HepG2 (cell line): ENCODE data around the gene MAP3K2. TPM values are rescaled to one million over a fixed set of nuclear protein-coding genes. Genes with fewer than 3 reads are reported as not detected.

Source experiments
- ATAC-seq: fragments of 200-7000 bp; cut with Tn5 transposase; 3 replicates; pipeline ENCODE4 v1.9.1; 2020; ENCODE audit warnings: mild to moderate bottlenecking, moderate library complexity
- BruUV-seq: library from RNA; stranded (reverse); fragments of 400-500 nt; replicated peaks from 2 replicates; lab custom pipeline; 2021; lab: Mats Ljungman, UMichigan
- CTCF ChIA-PET: fragments of 300-600 bp; formaldehyde crosslinking; extraction: SDS; loops from one replicate; lab custom pipeline; 2021; ENCODE audit warnings: low total read pairs, inconsistent platforms, low intra/inter-chr PET ratio; lab: Yijun Ruan, JAX
- POLR2A ChIA-PET: fragments of 350-600 bp; sonication (Branson Sonifier 250); formaldehyde crosslinking; loops from one replicate; lab custom pipeline; 2020; ENCODE audit warnings: antibody characterized with exemption, inconsistent platforms; lab: Yijun Ruan, JAX
- DNase-seq: peaks from one replicate; pipeline ENCODE4 v3.0.0-alpha.2; 2015; ENCODE audit warnings: low spot score
- FAIRE-seq: peaks from 3 replicates; lab custom pipeline; 2011; peaks lifted over from hg19 to GRCh38; lab: Jason Lieb, UNC
- H2AFZ ChIP-seq: one replicate; pipeline ENCODE4 v1.6.1; 2011; ENCODE audit warnings: low read length, inconsistent platforms
- H3K27ac ChIP-seq: fragments of 300-600 bp; 3 replicates; pipeline ENCODE4 v1.8.0; 2011; ENCODE audit warnings: mixed run types, mild to moderate bottlenecking, mixed read lengths, low read length, inconsistent platforms; ENCODE audit not compliant: insufficient read depth; ENCODE audit errors: extremely low read length
- H3K27me3 ChIP-seq, 2 experiments: fragments of 200-600 bp in 1 of 2; 2 replicates in 1 of 2; 3 replicates in 1 of 2; pipeline versions ENCODE4 v1.6.0 to v1.8.0; 2011; ENCODE audit warnings: low read length in 2 of 2, mild to moderate bottlenecking in 2 of 2, moderate library complexity in 2 of 2, inconsistent platforms in 1 of 2; ENCODE audit not compliant: insufficient read depth in 2 of 2, control insufficient read depth in 1 of 2
- H3K36me3 ChIP-seq, 2 experiments: fragments of 200-600 bp in 1 of 2; replicated peaks in 1 of 2; 2 replicates in 1 of 2; 3 replicates in 1 of 2; pipeline versions ENCODE4 v1.5.1 to v1.8.0; 2011; ENCODE audit warnings: low read length in 2 of 2, inconsistent platforms in 1 of 2; ENCODE audit not compliant: insufficient read depth in 2 of 2, control insufficient read depth in 1 of 2
- H3K4me1 ChIP-seq: 2 replicates; pipeline ENCODE4 v1.5.1; 2012; ENCODE audit warnings: low read length, inconsistent platforms; ENCODE audit not compliant: insufficient read depth
- H3K4me2 ChIP-seq: 2 replicates; pipeline ENCODE4 v1.6.0; 2011; ENCODE audit warnings: low read depth, low read length, inconsistent platforms
- H3K4me3 ChIP-seq, 3 experiments: fragments of 200-600 bp in 1 of 3; sonication (generic), shearing (Covaris generic) in 1 of 3; replicated peaks in 1 of 3; 2 replicates each; pipeline ENCODE4 v1.5.1; 2011 to 2016; ENCODE audit warnings: low read length in 3 of 3, inconsistent platforms in 2 of 3, low read depth in 2 of 3, mild to moderate bottlenecking in 2 of 3, control low read depth in 1 of 3, mixed read lengths in 1 of 3; ENCODE audit not compliant: insufficient read depth in 1 of 3
- H3K79me2 ChIP-seq: one replicate; pipeline ENCODE4 v1.6.1; 2011; ENCODE audit warnings: low read length, inconsistent platforms; ENCODE audit not compliant: insufficient read depth
- H3K9ac ChIP-seq: 2 replicates; pipeline ENCODE4 v1.6.0; 2011; ENCODE audit warnings: mild to moderate bottlenecking, low read depth, low read length, inconsistent platforms; ENCODE audit not compliant: insufficient read depth
- H3K9me3 ChIP-seq: 2 replicates; pipeline ENCODE4 v1.5.1; 2012; ENCODE audit warnings: mild to moderate bottlenecking, low read length
- H4K20me1 ChIP-seq: 2 replicates; pipeline ENCODE4 v1.6.0; 2011; ENCODE audit warnings: inconsistent platforms, mild to moderate bottlenecking, low read length, moderate library complexity; ENCODE audit not compliant: insufficient read depth
- ARNT ChIP-seq: fragments of 450-650 bp; IDR thresholded peaks from 2 replicates; pipeline ENCODE4 v1.6.1; 2017
- ATF3 ChIP-seq: sonication (generic); formaldehyde crosslinking; IDR thresholded peaks from 2 replicates; pipeline ENCODE4 v1.4.0; 2020; ENCODE audit warnings: missing genetic modification reagents
- BCL6 ChIP-seq: IDR thresholded peaks from 2 replicates; pipeline ENCODE4 v1.6.1; 2016; ENCODE audit warnings: missing genetic modification reagents, missing compliant biosample characterization
- CAMTA2 ChIP-seq: sonication (generic); formaldehyde crosslinking; IDR thresholded peaks from 2 replicates; pipeline ENCODE4 v1.4.0; 2020; ENCODE audit warnings: mild to moderate bottlenecking, missing genetic modification reagents, borderline replicate concordance
- KAT2B ChIP-seq: fragments of 150-350 bp; IDR thresholded peaks from 2 replicates; pipeline ENCODE4 v1.6.1; 2014; ENCODE audit warnings: low read depth, low read length, borderline replicate concordance
- LRRFIP1 ChIP-seq: sonication (generic); formaldehyde crosslinking; conservative IDR thresholded peaks from 2 replicates; pipeline ENCODE4 v1.4.0; 2020; ENCODE audit warnings: missing genetic modification reagents
- NONO ChIP-seq, 2 experiments: fragments of 450-650 bp in 1 of 2; sonication (generic) in 1 of 2; formaldehyde crosslinking in 1 of 2; IDR thresholded peaks in 1 of 2; conservative IDR thresholded peaks in 1 of 2; 2 replicates each; pipeline versions ENCODE4 v1.6.1 to v1.8.0; 2017 to 2022; ENCODE audit warnings: mild to moderate bottlenecking in 1 of 2, missing genetic modification reagents in 1 of 2, moderate library complexity in 1 of 2
- SOX6 ChIP-seq, 2 experiments: fragments of 450-650 bp in 1 of 2; sonication (generic) in 1 of 2; formaldehyde crosslinking in 1 of 2; IDR thresholded peaks; 2 replicates each; pipeline versions ENCODE4 v1.4.0 to v1.6.1; 2017 to 2020; ENCODE audit warnings: antibody characterized with exemption in 1 of 2, mild to moderate bottlenecking in 1 of 2, missing genetic modification reagents in 1 of 2
- SRSF9 ChIP-seq: fragments of 200-400 bp; formaldehyde crosslinking; IDR thresholded peaks from 2 replicates; pipeline ENCODE4 v1.6.1; 2018; ENCODE audit warnings: borderline replicate concordance, mild to moderate bottlenecking, low read depth, low read length; ENCODE audit not compliant: insufficient read depth, poor library complexity, severe bottlenecking
- STAG1 ChIP-seq: sonication (generic); formaldehyde crosslinking; IDR thresholded peaks from 2 replicates; pipeline ENCODE4 v1.4.0; 2020; ENCODE audit warnings: missing genetic modification reagents
- TBX2 ChIP-seq: sonication (generic); formaldehyde crosslinking; IDR thresholded peaks from 2 replicates; pipeline ENCODE4 v1.5.0; 2020; ENCODE audit warnings: missing genetic modification reagents, mild to moderate bottlenecking, borderline replicate concordance
- ZBTB37 ChIP-seq: sonication (generic); formaldehyde crosslinking; IDR thresholded peaks from 2 replicates; pipeline ENCODE4 v1.4.0; 2020; ENCODE audit warnings: mild to moderate bottlenecking, missing genetic modification reagents
- ZKSCAN1 ChIP-seq: fragments of 150-350 bp; IDR thresholded peaks from 2 replicates; pipeline ENCODE4 v1.6.1; 2014; ENCODE audit warnings: low read length
- ZNF121 ChIP-seq: sonication (generic); formaldehyde crosslinking; IDR thresholded peaks from 2 replicates; pipeline ENCODE4 v1.5.0; 2020; ENCODE audit warnings: mild to moderate bottlenecking, missing genetic modification reagents
- ZNF451 ChIP-seq: sonication (generic); formaldehyde crosslinking; IDR thresholded peaks from 2 replicates; pipeline ENCODE4 v1.5.0; 2020; ENCODE audit warnings: mild to moderate bottlenecking, missing genetic modification reagents
- ZNF781 ChIP-seq: sonication (generic); formaldehyde crosslinking; IDR thresholded peaks from 2 replicates; pipeline ENCODE4 v1.5.1; 2020; ENCODE audit warnings: borderline replicate concordance, mild to moderate bottlenecking, missing genetic modification reagents; ENCODE audit errors: not compliant biosample characterization
- WGBS: methylation state at CpG from one replicate; pipeline ENCODE4 v1.1.6; 2017; ENCODE audit warnings: low lambda C conversion rate; 5-methylcytosine and 5-hydroxymethylcytosine counted together
- in situ Hi-C: cut with HindIII; loops from 2 replicates; pipeline ENCODE4 v1.10.0; 2017; ENCODE audit warnings: low pct_unique_long_range_greater_than_20kb; ENCODE audit not compliant: extremely low pct_ligation_motif_present
- intact Hi-C: fragments of 100-400 bp; cut with micrococcal nuclease; formaldehyde crosslinking; loops from one replicate; pipeline ENCODE4 v1.10.0; 2022; ENCODE audit not compliant: unreplicated experiment
- polyA plus RNA-seq, 8 experiments: library from polyadenylated mRNA; depleted of rRNA in 3 of 8; stranded (reverse) in 7 of 8; unstranded in 1 of 8; fragments of >200 nt; fragmentation: Illumina TruSeq in 4 of 8; extraction: Trizol in 4 of 8; gene quantifications; 2 replicates each; pipeline versions ENCODE4 v1.2.1 to v1.2.3, GENCODE V29; 2011 to 2016; ENCODE audit warnings: low read depth in 4 of 8, missing spikeins in 1 of 8, mixed read lengths in 1 of 8; ENCODE audit not compliant: insufficient read depth in 1 of 8
- total RNA-seq, 5 experiments: library from RNA; depleted of rRNA; stranded (reverse); fragments of >200 nt; fragmentation: Illumina TruSeq; extraction: Trizol; gene quantifications; 2 replicates each; pipeline ENCODE4 v1.2.3, GENCODE V29; 2016; ENCODE audit warnings: low read depth in 1 of 5

Gene MAP3K2
- total and polyA plus RNA-seq, 2 of the 13 experiments (the other 11 are each of a cell fraction or from before 2014, with no cell fraction given) = 12.2 to 37.2 TPM

GRCh38 chr2:127347734-127348392, 39.9 kb downstream of the MAP3K2 start (continued):
- no peak for TF ChIP-seq LRRFIP1 (CRISPR knock-in tag)

- H3K27me3 ChIP-seq = no peaks in the 10 kb centered on the region
- FAIRE-seq = no peak
- peaks cover 46% of the 10 kb centered on the region for H3K4me1 ChIP-seq
- no TSS peak for BruUV-seq
- intact Hi-C loops (no loop called here), in situ Hi-C loops (no loop called here)
- H3K27ac ChIP-seq = no peak overlapping the region
- no peaks in the 10 kb centered on the region for H3K9me3 ChIP-seq
- WGBS = 86% methylated on average over 3 of the region's 3 CpGs
- DNase-seq = no peak
- ATAC-seq = no peak
- peaks cover 92% of the 10 kb centered on the region for H3K79me2 ChIP-seq
- CTCF ChIA-PET = no interaction called here
- no peak overlapping the region for H2AFZ ChIP-seq
- no peak overlapping the region for H3K9ac ChIP-seq
- POLR2A ChIA-PET = no interaction called here
- H3K4me3 ChIP-seq = no peak overlapping the region
- peaks cover 0 to 11% of the 10 kb centered on the region in 2 experiments; a peak in 3 of 5 replicates for H3K36me3 ChIP-seq
- TF ChIP-seq KAT2B (no peak), ZNF121 (CRISPR knock-in tag) (no peak), ZBTB37 (CRISPR knock-in tag) (no peak), STAG1 (CRISPR knock-in tag) (no peak), TBX2 (no peak), ZKSCAN1 (no peak), BCL6 (no peak), ZNF451 (CRISPR knock-in tag) (no peak), SRSF9 (no peak), ZNF781 (CRISPR knock-in tag) (no peak), SOX6 (IDR thresholded peaks at IDR 0.05) (no peak), SOX6 (CRISPR knock-in tag; IDR thresholded peaks at IDR 0.05) (no peak), CAMTA2 (CRISPR knock-in tag) (no peak), NONO (IDR thresholded peaks at IDR 0.05) (no peak), NONO (CRISPR knock-in tag; conservative IDR thresholded peaks at IDR 0.05) (no peak), ARNT (no peak), ATF3 (CRISPR knock-in tag) (no peak)
- H4K20me1 ChIP-seq = peaks cover 11% of the 10 kb centered on the region; the same call in 1 of the 2 replicates
- H3K4me2 ChIP-seq = no peak overlapping the region
Observed at GRCh38 chr2:127347015-127347414, 40.8 kb downstream of the MAP3K2 start.
